Activated T-cell treated with anti-CD3 and anti-CD28 coated beads for 4 hours (primary cell): ENCODE results near the gene MED13L.
A peak's percentile ranks its signal among the peaks of the same experiment; 100 is the strongest.

ENCODE experiments used
- DNase-seq: peaks from one replicate; pipeline ENCODE4 v3.0.0-alpha.2; 2020

The MED13L gene

DNA sequence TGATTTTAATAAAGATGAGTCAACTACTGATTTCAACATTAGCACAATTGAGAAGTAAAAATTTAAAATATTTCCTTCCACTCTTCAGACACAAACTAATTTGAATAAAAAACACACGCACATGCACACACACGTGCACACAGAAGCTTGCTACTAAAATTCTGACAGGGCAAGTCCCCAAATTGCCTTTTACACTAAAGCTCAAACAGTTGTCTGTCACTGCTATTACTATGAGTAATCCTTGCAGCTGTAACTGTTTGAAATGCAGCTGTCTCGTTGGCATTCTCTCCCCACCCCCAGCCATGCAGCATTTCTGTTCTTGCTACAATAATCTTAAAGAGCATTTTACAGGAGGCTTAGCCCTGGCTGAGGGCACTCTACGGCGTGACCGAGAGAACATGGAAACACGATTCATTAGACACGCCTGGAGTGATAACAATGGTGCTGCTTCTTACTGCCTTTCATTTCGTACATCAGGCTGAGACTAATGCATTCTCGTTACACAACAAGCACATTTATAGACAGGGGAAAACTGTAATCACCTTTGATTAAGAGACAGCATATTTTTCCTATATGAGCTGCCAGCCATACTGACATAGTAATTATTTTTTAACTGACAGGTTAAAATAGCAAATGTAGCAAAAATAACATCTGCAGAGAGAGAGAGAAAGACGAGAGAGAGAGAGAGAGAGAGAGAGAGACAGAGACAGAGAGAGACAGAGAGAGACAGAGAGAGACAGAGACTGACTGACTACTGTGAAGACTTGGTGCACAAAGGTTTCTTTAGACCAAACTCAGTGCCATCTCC, 153.8 kb downstream of the MED13L start:
- peak; percentile 10 for DNase-seq

- no peak for DNase-seq
These were observed 154.9 kb downstream of the MED13L start for GRCh38 chr12:116122628-116123027.

DNA sequence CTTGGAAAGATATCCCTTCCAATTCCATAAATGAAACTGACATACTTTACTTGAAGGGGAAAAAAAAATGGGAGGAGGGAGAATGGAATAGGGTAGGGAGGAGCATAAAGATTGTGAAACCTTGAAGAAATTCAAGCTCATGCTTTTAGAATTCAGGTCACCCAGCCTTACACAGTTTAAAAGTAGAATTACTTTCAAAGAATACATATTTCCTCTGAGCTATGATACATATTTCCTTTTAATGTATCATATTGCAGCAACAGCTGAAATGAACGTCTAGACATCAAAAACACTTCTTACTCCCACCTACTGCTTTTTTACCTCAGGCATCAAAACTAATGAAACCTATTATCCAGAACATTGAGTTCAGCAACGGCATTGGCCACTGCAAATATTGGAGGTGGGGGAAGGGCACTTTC, 156.0 kb downstream of the MED13L start:
- no peak for DNase-seq

DNA sequence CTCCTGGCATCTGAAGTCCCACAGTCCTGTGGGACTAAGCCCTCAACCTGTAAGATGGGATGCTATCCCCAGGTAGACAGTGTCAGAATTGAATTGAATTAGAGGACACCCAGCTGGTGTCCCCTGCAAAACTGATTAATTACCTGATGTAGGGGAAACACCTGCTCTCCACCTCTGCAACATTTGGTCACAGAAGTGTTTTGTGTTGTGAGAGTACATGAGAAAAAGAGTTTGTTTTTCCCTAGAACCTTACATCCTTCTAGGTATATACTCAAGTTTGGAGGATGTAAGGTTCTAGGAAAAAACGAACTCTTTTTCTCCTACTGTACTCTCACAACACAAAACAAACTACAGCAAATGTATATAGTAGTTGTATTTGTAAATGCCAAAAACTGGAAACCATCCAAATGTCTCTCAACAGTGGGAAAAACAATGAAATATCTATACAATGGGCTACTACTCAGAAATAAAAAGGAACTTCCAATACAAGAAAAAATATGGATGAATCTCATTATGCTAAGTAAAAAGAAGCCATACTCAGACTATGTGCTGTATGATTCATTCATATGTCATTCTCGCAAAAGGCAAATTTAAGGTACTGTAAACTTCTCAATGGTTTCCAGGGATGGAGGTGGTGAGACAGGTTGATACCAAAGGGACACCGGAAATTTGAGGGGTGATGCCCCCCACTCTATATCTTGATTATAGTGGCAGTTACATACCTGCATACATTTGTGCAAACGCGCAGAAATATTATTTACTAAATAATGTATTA, 160.7 kb downstream of the MED13L start:
- no peak for DNase-seq

GRCh38 chr12:116113398-116114130, 163.9 kb downstream of the MED13L start:
- DNase-seq = no peak

GRCh38 chr12:116106870-116107269, 170.6 kb downstream of the MED13L start:
- no peak for DNase-seq

DNA sequence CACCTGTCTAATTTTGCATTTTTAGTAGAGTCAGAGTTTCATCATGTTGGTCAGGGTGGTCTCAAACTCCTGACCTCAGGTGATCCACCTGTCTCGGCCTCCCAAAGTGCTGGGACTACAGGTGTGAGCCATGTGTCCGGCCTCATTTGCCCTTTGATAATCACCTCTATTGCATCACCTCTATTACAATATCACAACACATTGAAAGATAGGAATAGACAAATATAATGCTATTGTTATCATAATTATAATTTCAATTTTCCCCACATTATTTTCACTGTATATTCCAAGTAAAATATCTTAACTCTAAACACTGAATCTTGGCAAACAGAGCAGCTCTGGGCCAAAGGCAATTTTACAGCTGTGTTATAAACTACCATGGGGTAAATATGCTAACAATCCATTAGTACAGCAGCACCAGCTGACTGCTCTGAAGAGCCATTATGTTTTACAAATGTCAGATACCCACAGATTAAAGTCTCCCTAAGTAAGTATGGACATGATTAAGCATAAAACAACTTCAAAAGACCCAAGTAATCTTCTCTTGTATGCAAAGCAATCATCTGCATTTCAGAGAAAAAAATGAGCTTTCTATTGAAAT, 173.2 kb downstream of the MED13L start:
- DNase-seq = no peak

- DNase-seq = no peak
These were observed 175.5 kb downstream of the MED13L start for GRCh38 chr12:116101991-116102390.

- DNase-seq = no peak
These were observed 177.7 kb downstream of the MED13L start for GRCh38 chr12:116099652-116100432.

DNA sequence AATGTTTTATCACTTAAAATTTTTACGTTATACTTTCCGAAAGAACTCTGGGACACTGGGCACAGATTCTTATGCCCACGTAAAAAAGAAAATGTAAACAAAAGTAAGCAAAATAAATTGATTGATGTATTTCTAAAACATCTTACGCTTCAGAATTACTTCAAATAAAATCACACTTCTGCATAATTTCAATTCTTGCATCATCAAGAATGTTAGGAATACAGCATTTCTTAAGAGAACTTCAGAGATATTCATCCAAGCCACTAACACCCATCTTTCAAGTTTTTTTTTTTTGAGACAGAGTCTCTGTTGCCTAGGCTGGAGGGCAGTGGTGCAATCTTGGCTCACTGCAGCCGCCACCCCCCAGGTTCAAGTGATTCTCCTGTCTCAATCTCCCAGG, 180.6 kb downstream of the MED13L start:
- DNase-seq = no peak

- no peak for DNase-seq
These were observed 183.0 kb downstream of the MED13L start for GRCh38 chr12:116094475-116094874.

GRCh38 chr12:116093915-116094314, 183.6 kb downstream of the MED13L start:
- no peak for DNase-seq

DNA sequence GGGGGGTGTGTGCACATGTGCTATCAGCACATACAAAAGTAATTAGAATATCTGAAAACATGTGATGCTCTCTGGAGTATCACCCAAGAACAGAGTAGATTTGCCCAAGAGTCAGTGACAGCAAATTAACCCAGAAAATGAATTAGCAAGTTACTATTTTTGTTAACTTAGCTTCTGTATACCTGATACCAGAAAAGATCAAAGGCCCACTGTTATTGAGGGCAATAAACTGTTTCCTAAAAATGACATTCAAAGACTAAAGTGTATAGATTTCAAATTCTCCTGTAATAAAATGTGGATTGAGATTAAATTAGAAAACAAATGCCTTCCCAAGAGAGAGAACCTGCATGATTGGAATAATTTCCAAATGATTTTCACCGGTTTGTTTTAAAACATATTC, 184.7 kb downstream of the MED13L start:
- no peak for DNase-seq

DNA sequence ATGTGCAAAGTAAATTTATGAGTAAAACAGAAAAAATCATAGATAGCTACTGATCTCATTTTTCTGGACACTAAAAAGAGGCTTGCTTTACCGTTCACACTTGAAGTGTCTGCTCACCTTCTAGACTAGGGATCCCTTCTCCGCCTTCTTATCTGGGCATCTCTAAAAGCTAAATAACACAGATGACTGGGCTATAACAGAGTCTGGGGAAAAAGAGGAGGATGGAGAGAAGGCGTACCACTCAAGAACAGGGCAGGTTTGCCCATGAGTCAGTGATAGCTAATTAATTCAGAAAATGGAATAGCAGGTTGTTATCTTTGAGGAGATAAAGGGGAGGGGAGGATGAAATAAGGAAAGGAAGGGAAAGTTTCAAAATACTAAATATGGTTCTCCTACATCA, 185.3 kb downstream of the MED13L start:
- no peak for DNase-seq

GRCh38 chr12:116091579-116091978, 185.9 kb downstream of the MED13L start:
- no peak for DNase-seq

DNA sequence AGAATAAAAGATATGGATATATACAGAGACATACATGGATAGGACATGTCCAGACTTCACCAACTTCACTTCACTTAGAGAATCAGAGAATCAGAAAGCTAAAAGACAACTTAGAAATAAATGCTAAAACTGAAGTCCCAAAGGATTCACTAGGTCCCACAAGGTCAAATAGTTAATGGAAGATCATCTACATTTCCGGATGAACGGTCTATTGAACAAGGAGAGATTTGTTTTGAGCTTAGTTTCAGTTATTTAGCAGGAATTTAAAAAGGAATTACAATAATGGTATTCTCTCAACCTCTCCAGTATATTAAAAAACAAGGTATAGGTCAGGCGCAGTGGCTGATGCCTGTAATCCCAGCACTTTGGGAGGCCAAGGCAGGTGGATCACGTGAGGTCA, 187.0 kb downstream of the MED13L start:
- DNase-seq = no peak

GRCh38 chr12:116089080-116089479, 188.4 kb downstream of the MED13L start:
- DNase-seq = no peak

GRCh38 chr12:116087962-116088361, 189.5 kb downstream of the MED13L start:
- DNase-seq = no peak

DNA sequence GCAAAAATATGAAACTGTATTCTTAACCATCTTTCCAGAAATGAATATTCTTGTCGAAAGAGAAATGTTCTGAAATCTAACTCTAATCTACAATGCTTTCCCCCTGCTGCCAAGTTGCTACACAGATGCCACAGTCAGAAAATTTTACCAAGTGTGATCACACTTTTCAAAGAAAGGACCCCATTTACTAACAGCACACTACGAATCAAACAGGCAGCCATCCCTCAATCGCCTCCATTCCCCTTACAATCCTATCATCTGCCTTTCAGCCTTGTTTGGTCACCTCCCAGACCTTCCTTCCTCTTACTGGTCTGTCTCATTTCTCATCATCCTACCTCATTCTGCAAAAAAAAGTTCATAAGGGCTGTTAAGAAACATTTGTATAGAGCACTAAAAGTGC, 190.1 kb downstream of the MED13L start:
- no peak for DNase-seq

DNA sequence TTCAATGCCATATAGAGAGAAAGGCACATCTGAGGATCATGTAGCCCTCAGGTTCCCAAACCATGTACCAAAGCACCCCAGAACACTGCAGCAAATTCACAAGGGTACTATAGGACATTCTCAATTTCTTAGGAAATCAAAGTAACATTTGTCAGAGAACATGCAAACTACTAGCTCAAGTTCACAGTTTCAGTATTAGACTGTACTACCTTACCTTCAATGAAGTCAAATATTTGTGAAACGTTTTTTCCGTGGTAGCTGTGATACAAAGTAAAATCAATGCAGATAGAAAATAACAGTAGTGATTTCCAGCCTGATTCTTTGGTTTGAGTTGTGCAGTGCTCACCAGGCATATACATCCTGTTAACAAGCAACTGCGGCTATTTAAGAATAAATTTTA, 197.1 kb downstream of the MED13L start:
- DNase-seq = no peak

DNA sequence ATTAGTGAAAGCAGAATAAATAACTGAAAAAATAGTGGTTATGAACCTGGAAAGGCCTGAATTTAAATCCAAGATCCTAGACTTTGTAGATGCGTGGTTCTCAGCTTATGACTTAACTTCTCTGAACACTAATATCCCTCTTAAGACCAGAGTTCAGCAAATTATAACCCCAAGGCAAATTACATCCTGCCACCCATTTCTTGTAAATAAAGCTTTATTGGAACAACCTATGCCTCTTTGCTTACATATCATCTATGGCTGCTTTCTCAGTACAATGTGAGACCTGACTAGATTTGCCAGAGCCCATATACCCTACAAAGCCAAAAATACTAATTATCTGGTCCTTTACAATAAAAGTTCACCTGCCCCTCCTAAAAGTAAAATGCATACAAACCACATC, 199.1 kb downstream of the MED13L start:
- DNase-seq = no peak

DNA sequence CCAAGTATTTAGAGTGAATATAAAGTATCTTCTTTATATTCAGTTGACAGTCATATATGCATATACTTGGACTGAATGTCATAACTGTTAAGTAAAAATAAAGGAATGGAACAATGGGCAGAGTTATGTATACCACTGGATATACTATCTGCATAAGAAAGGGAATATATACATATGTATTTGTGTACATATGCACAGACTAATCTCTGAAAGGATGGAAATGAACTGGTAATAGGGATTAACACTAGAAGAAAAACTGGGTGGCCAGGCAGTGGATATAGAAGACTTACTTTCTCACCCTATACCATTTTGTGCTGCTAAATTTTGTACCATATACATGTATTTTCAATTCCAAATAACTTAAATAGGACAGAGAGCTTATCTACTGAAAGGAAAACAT, 200.1 kb downstream of the MED13L start:
- DNase-seq = no peak
